Stomach (tissue), 4 donors: ENCODE results near the gene GRIN2B.

Experiments used
- EP300 ChIP-seq: sonication (generic); formaldehyde crosslinking; IDR thresholded peaks from one replicate; pipeline ENCODE4 v1.6.1; 2017; ENCODE audit warnings: antibody characterized with exemption
- POLR2A ChIP-seq, 4 donors: fragments of 450-650 bp; IDR thresholded peaks; one replicate each; pipeline ENCODE4 v1.6.1; 2016; ENCODE audit warnings: antibody characterized with exemption in 4 of 4, control low read depth in 2 of 4, mild to moderate bottlenecking in 1 of 4, moderate library complexity in 1 of 4
- POLR2AphosphoS5 ChIP-seq, 3 donors: sonication (generic); formaldehyde crosslinking; IDR thresholded peaks; one replicate each; pipeline ENCODE4 v1.6.1; 2016; ENCODE audit warnings: antibody characterized with exemption in 3 of 3
- TF ChIP-seq, protein P1 (sequence below), 7 experiments: fragments of 450-650 bp in 4 of 7; fragments of 200-600 bp in 3 of 7; sonication (generic) in 3 of 7; IDR thresholded peaks; one replicate each; pipeline ENCODE4 v1.5.1; 2016 to 2019; ENCODE audit warnings: antibody characterized with exemption in 7 of 7, control low read depth in 2 of 7, mild to moderate bottlenecking in 1 of 7

DNA sequence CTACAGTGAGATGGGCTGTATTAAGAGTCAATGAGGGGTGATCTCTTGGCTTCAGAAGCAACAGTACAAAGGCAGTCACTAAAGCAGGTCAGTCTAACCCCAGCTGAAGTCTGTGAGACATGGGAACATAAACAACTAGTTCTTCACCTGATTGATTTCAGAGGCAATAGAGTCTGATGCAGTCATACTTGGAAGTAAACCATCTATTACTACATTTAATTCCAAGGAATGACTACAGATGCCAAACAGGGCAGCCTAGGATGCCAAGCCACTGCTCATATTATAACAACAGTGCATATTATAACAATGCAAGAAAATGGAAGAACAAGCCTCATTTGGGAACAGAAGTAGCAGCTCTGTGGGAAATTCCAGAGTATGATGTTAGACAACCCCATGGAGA lies 35.8 kb downstream of the GRIN2B start:
- TF ChIP-seq, protein P1, sequence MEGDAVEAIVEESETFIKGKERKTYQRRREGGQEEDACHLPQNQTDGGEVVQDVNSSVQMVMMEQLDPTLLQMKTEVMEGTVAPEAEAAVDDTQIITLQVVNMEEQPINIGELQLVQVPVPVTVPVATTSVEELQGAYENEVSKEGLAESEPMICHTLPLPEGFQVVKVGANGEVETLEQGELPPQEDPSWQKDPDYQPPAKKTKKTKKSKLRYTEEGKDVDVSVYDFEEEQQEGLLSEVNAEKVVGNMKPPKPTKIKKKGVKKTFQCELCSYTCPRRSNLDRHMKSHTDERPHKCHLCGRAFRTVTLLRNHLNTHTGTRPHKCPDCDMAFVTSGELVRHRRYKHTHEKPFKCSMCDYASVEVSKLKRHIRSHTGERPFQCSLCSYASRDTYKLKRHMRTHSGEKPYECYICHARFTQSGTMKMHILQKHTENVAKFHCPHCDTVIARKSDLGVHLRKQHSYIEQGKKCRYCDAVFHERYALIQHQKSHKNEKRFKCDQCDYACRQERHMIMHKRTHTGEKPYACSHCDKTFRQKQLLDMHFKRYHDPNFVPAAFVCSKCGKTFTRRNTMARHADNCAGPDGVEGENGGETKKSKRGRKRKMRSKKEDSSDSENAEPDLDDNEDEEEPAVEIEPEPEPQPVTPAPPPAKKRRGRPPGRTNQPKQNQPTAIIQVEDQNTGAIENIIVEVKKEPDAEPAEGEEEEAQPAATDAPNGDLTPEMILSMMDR (IDR thresholded peaks at IDR 0.05), result no peak
- TF ChIP-seq POLR2A (IDR thresholded peaks at IDR 0.05) (no peak), POLR2AphosphoS5 (IDR thresholded peaks at IDR 0.05) (no peak), EP300 (no peak)
